Measurements from ENCODE around the gene FASLG.

FASLG gene

GRCh38 chr1:172661107-172661506 lies 2.2 kb downstream of the FASLG start:
- no peak overlapping the region for H3K27ac ChIP-seq
- TF ChIP-seq ZFX (IDR thresholded peaks at IDR 0.05): no peak
- TF ChIP-seq, protein P1, sequence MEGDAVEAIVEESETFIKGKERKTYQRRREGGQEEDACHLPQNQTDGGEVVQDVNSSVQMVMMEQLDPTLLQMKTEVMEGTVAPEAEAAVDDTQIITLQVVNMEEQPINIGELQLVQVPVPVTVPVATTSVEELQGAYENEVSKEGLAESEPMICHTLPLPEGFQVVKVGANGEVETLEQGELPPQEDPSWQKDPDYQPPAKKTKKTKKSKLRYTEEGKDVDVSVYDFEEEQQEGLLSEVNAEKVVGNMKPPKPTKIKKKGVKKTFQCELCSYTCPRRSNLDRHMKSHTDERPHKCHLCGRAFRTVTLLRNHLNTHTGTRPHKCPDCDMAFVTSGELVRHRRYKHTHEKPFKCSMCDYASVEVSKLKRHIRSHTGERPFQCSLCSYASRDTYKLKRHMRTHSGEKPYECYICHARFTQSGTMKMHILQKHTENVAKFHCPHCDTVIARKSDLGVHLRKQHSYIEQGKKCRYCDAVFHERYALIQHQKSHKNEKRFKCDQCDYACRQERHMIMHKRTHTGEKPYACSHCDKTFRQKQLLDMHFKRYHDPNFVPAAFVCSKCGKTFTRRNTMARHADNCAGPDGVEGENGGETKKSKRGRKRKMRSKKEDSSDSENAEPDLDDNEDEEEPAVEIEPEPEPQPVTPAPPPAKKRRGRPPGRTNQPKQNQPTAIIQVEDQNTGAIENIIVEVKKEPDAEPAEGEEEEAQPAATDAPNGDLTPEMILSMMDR (conservative IDR thresholded peaks at IDR 0.05): no peak

GRCh38 chr1:172662464-172663109 lies 3.7 kb downstream of the FASLG start:
- TF ChIP-seq ZFX (IDR thresholded peaks at IDR 0.05): no peak
- TF ChIP-seq, protein P1 (conservative IDR thresholded peaks at IDR 0.05): no peak
- H3K27ac ChIP-seq: peak overlapping the region; percentile 6; the same call in 1 of the 2 replicates

DNA sequence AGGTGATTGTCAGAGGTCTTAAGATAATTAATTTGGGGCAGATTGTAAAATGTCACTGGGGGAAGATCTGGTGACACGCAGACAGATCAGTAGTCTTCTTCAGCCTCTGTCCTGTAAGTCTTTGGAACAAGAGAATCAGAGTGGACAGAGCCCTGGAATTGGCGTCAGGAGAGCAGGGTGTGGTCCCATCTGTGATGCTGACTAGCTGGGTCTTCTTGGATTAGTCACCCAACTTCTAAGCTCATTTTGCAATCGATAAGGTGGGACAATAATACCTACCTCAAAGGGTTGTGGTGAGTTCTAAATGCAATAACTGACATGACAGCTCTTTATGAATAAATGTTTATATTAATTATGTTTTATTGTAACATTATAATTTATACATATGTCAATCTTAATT lies 4.8 kb downstream of the FASLG start:
- H3K27ac ChIP-seq: no peak overlapping the region
- TF ChIP-seq, protein P1 (conservative IDR thresholded peaks at IDR 0.05): no peak
- no peak for TF ChIP-seq ZFX (IDR thresholded peaks at IDR 0.05)

DNA sequence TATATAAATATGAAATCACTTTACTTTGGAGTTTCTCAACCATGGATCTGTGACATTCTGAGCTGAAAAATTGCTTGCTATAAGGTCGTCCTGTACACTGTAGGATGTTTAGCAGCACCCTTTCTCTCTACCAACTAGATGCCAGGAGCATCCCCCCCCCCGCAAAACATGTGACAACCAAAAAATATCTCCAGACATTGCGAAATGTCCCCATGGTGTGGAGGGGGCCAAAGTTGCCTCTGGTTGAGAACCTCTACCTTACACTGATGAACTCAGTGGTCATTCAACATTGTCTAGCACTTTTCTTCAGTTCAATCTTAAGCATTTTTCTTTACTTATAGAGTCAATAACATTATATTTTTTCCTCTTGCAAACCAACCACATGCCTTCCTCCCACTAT lies 9.2 kb downstream of the FASLG start:
- no peak for TF ChIP-seq ZFX (IDR thresholded peaks at IDR 0.05)
- TF ChIP-seq, protein P1 (conservative IDR thresholded peaks at IDR 0.05): no peak
- H3K27ac ChIP-seq: no peak overlapping the region

DNA sequence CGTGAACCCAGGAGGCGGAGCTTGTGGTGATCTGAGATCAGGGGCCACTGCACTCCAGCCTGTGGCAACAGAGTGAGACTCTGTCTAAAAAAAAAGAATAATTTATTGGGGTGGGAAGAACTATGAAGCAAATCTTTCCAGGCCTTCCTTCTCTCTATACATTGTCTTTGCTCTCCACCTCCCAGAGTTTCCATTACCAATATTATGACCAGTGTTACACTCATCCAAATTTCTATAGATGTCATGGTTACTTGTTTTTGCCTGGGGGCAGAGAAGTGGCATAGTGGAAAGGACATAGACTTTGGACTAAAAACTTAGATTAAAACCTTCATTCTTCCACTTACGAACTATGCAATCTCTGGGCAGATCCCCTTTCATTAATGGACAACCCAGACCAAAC lies 10.1 kb downstream of the FASLG start:
- no peak overlapping the region for H3K27ac ChIP-seq
- no peak for TF ChIP-seq ZFX (IDR thresholded peaks at IDR 0.05)
- TF ChIP-seq, protein P1 (conservative IDR thresholded peaks at IDR 0.05): no peak

DNA sequence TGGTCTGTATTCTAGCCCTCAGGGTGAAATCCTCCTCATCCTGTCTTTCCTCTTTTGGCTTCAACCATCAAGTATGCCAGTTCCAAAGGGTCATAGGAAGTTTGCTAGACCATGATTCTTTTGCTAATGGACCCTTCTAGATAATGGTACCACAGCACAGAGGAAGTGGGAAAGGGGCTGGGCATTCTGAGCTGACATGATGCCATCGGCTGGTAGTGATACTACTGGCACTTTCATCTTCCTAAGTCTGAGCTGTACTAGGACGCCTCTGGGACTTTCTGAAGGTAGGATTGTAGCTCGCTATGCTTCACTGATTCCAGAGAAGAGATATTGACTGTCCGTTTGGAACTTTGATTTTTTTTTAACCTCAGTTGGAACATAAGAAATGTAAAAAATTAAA lies 11.4 kb downstream of the FASLG start:
- H3K27ac ChIP-seq: no peak overlapping the region
- TF ChIP-seq, protein P1 (conservative IDR thresholded peaks at IDR 0.05): no peak
- TF ChIP-seq ZFX (IDR thresholded peaks at IDR 0.05): no peak

GRCh38 chr1:172670791-172671190 lies 11.9 kb downstream of the FASLG start:
- H3K27ac ChIP-seq: no peak overlapping the region
- TF ChIP-seq ZFX (IDR thresholded peaks at IDR 0.05): no peak
- TF ChIP-seq, protein P1 (conservative IDR thresholded peaks at IDR 0.05): no peak
